HG03159 (cell line): ENCODE measurements around the gene LCP2.

Source experiments
- ATAC-seq: cut with Tn5 transposase; IDR thresholded peaks from one replicate; pipeline ENCODE4 v1.9.1; 2021; ENCODE audit warnings: mild to moderate bottlenecking, moderate library complexity; ENCODE audit not compliant: unreplicated experiment

LCP2 gene

GRCh38 chr5:170276140-170276539, 21.4 kb downstream of the LCP2 start:
- no peak for ATAC-seq

- no peak for ATAC-seq
Measured at GRCh38 chr5:170275376-170275994, 22.1 kb downstream of the LCP2 start.

DNA sequence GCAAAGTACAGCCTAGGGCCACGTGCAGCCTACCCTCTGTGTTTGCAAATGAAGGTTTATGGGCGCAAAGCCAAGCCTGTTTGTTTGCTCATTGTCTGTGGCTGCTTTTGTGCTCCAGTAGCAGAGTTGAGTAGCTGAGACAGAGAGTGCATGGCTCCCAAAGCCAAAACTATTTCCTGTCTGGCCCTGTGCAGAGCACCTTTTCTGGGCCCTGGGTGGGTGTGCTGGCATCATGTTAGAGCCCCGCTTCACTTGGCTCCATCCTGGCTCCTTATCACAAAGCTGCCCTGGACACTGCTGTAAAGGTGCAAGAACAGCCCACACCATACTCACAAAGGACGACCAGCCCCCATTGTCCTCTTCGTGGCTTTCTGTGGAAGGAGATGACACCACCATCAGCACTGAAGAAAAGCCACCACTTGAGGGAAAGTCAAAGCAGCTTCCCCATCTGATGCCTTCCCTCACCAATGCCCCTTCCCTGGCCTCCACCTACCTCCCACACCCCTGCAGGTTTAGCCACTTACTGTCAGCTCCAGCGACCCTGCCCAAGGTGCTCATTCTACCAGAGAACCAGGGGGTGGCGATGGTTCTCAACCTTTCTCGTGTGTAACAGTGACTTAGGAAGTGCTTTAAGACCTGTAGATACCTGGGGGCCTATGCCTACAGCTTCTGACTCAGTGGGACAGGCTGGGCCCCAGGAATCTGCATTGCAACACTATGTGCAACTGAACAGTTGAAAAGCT, 23.4 kb downstream of the LCP2 start:
- no peak for ATAC-seq

- ATAC-seq, result no peak
Measured at GRCh38 chr5:170270293-170271069, 27.1 kb downstream of the LCP2 start.

DNA sequence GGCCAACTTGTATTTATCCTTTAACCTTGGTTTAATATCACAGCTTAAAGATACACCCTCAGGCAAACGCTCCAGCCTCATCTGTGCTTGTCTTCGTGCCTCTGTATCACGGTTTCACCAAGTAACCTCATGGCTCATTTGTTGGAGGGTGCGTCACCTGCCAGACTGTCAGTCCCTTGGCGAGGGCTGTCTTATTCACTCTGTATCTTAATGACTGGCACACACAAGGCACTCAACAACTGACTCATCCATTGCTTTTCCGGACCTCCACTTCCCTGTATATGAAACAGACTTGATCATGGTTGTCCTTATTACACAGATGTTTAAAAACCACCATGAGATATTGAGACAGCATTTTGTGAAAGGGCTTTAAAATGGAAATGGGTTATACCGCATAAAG, 28.0 kb downstream of the LCP2 start:
- ATAC-seq, result no peak

GRCh38 chr5:170268884-170269283, 28.7 kb downstream of the LCP2 start:
- no peak for ATAC-seq

DNA sequence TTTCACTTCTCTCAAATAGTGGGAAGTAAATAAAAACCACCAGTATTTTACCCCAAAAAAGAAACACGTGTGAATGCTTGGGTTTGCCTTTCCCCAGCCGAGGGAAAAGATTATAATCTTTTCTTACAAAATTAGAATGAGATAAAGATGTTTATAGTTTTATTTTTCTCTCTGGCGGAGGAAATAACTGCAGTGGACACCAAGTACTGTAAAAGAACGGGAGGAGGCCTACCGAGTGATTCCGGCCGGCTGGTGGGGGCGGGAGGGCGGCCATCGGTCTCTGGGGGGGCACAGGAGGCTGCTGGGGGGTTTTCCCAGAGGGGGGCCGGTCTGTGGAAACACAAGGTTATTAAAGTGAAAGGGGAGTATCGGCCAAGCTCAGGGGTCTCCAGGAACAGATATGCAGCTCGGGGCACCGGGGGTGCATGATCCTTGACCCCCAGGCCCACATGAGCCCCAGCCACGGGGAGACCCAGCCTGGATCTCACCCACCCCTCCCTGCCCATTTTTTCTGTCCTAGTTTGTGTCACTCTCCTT, 29.4 kb downstream of the LCP2 start:
- ATAC-seq, result no peak

- peak; percentile 83 for ATAC-seq
Measured at GRCh38 chr5:170267431-170268152, 30.0 kb downstream of the LCP2 start.

DNA sequence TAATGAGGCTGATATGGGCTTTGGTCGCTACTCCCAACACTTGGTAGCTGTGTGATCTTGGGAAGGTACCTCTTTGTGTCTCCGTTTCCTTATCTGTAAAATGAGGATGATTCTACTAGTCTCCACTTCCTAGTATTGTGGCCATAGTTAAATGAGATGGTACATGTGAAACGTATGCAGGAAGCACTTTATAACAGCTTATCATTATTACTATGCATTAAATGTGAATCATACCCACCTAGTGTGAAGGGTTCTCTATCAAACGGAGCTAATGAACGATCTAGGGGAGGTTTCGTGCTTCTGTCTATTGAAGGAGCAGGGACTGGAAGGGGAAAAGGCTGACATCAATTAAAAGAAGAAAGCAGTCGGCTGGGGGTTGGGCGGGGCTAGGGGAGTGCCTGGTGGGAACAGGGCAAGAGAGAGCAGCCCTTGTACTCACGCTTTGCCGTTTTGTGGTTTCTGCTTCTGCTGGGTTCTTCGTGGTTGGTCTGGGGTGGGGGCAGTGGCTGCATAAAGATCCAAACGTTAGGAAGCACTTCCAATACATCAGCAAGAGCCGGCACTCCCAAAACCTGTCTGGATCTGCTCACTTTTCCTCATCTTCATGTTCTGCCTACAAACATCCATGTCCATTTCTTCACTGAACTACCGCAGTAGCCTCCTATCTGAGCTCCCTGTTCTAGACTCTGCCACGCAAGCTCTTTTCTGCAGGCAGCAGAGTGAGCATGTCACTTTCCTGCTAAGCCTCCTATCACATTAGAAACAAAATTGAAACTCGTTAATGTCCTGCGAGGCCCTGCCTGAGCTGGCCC, 30.8 kb downstream of the LCP2 start:
- no peak for ATAC-seq

DNA sequence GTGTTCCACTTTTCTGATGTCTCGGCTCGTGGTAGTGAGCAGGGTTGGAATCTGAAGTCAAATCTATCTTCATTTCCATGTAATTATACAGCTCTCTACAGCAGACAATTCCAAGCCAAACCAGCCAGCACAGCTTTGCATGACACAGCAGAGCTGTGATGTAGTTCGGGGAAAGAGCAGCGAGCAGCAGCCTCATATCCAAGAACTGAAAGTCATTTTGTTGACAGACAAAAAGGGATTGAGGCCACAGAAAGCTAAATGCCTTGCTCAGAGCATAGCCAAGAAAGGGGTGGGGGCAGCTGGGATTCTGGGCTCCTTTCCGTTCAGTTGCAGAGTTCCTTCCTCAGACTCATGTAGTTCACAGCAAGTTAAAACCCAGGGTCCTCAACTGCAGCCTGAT, 32.1 kb downstream of the LCP2 start:
- no peak for ATAC-seq

DNA sequence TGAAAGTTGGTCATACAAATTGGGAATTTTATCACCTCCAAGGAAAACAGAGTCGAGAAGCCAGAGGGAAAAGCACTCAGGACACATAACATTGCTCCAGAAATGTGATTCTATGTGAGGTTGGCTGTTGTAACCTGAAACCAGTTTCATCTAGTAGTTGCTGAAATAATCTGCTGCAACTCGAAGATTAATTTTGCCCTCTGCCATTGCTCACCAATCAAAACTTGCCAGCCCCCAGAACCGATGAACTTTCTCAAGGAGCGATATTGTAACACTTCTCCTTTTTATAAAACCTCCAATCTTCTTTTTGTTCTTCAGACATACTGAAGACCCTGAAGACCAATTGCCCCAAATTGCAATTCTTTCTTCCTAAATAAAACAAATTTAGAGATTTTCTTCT, 33.7 kb downstream of the LCP2 start:
- ATAC-seq, result no peak

GRCh38 chr5:170262061-170263045, 35.2 kb downstream of the LCP2 start:
- ATAC-seq, result no peak

- ATAC-seq, result no peak
Measured at GRCh38 chr5:170261528-170262043, 36.0 kb downstream of the LCP2 start.

GRCh38 chr5:170257370-170257769, 40.2 kb downstream of the LCP2 start:
- no peak for ATAC-seq

- ATAC-seq, result no peak
Measured at GRCh38 chr5:170256571-170256970, 41.0 kb downstream of the LCP2 start.

GRCh38 chr5:170254056-170254455, 43.5 kb downstream of the LCP2 start:
- peak; percentile 96 for ATAC-seq

DNA sequence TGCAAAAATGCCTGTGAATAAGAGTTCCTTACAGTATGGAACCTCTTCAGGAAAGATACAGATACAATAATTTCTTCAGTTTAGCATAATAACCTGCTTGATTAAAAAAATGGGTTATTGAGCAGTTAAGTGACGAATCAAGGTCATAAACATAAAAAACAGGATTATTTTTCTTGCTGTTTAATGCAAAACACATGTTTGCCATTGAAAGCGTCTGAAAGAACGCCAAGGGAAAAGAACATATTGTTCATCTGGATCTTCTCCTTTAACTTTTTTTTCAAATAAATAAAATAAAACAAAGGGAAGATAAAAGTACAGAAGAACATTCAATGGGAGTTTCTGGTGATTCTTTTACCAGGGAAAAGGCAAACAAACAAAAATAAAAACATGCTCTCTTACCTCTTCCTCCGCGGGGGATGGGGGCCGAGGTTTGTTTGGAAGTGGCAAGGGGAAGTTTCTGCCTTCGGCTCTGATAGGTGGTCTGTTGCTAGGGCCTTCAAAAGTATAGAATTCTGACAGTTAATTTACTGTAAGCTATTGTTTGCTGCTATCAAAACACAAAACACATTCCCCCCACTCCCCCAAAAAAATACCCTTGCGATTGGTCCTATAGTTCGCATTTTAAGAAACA, 44.7 kb downstream of the LCP2 start:
- ATAC-seq, result no peak

DNA sequence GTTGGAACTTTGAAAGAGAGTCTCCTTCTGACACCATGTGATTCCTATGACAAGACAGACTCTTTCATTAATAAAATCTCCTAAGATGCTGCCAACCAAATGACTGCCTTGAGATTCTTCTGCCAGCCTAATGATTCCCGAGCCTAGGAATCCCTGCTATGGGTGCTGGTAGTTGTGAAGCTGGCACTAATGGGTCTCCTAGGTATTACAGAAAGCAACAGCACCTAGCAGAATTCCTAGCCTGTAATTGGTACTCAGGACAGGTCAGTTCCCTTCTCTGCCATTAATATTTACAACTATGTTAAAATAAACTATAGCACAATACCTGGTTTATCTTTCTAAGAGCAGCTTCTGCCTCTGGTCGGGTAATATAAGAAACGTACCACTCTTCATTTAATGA, 45.5 kb downstream of the LCP2 start:
- no peak for ATAC-seq
